Loucy (cell line): Measurements from ENCODE around the gene BEND4.

Experiments used
- H2AFZ ChIP-seq: fragments of 200-600 bp; sonication (generic); 2 replicates; pipeline ENCODE4 v1.6.0; 2016; ENCODE audit warnings: antibody characterized with exemption, mild to moderate bottlenecking, low read length, moderate library complexity
- H3F3A ChIP-seq: fragments of 200-600 bp; 2 replicates; pipeline ENCODE4 v1.6.0; 2016; ENCODE audit warnings: antibody characterized with exemption, low read depth, mild to moderate bottlenecking
- H3K27me3 ChIP-seq: fragments of 200-600 bp; sonication (generic); 2 replicates; pipeline ENCODE4 v1.6.1; 2014; ENCODE audit warnings: low read length, mild to moderate bottlenecking; ENCODE audit not compliant: insufficient read depth, poor library complexity, severe bottlenecking
- H3K36me3 ChIP-seq: fragments of 200-600 bp; sonication (generic); 2 replicates; pipeline ENCODE4 v1.6.1; 2016; ENCODE audit warnings: low read length; ENCODE audit not compliant: insufficient read depth
- H3K4me1 ChIP-seq: fragments of 200-600 bp; sonication (generic); 2 replicates; pipeline ENCODE4 v1.5.1; 2014; ENCODE audit warnings: low read length, mild to moderate bottlenecking; ENCODE audit not compliant: insufficient read depth, poor library complexity, severe bottlenecking
- H3K4me2 ChIP-seq: fragments of 200-600 bp; sonication (generic); 2 replicates; pipeline ENCODE4 v1.6.0; 2014; ENCODE audit warnings: antibody characterized with exemption, low read length, low read depth, mild to moderate bottlenecking; ENCODE audit not compliant: poor library complexity, severe bottlenecking
- H3K4me3 ChIP-seq: fragments of 200-600 bp; sonication (generic); 2 replicates; pipeline ENCODE4 v1.5.1; 2014; ENCODE audit warnings: low read length, mild to moderate bottlenecking, mixed read lengths; ENCODE audit not compliant: poor library complexity, severe bottlenecking
- H3K79me2 ChIP-seq: fragments of 200-600 bp; sonication (generic); 2 replicates; pipeline ENCODE4 v1.6.1; 2014; ENCODE audit warnings: low read length; ENCODE audit not compliant: insufficient read depth
- H3K9ac ChIP-seq: fragments of 200-600 bp; sonication (generic); 2 replicates; pipeline ENCODE4 v1.6.0; 2014; ENCODE audit warnings: mild to moderate bottlenecking, low read depth, low read length, moderate library complexity; ENCODE audit not compliant: poor library complexity, severe bottlenecking
- H3K9me2 ChIP-seq: fragments of 200-600 bp; sonication (generic); replicated peaks from 2 replicates; pipeline ENCODE4 v1.6.1; 2016; ENCODE audit warnings: low read depth, low read length, mixed read lengths
- H3K9me3 ChIP-seq: fragments of 200-600 bp; sonication (generic); 2 replicates; pipeline ENCODE4 v1.6.1; 2014; ENCODE audit warnings: mild to moderate bottlenecking, antibody characterized with exemption, low read length, low read depth; ENCODE audit not compliant: insufficient read depth
- H4K20me1 ChIP-seq: fragments of 200-600 bp; sonication (generic); 2 replicates; pipeline ENCODE4 v1.6.0; 2014; ENCODE audit warnings: antibody characterized with exemption, low read length, mild to moderate bottlenecking; ENCODE audit not compliant: insufficient read depth, poor library complexity, severe bottlenecking
- EZH2phosphoT487 ChIP-seq: fragments of 200-600 bp; IDR thresholded peaks from 2 replicates; pipeline ENCODE4 v1.6.1; 2018; ENCODE audit warnings: antibody characterized with exemption, mild to moderate bottlenecking, moderate library complexity, borderline replicate concordance
- TF ChIP-seq, protein P1 (sequence below): fragments of 200-600 bp; sonication (generic); conservative IDR thresholded peaks from 2 replicates; pipeline ENCODE4 v1.5.1; 2014; ENCODE audit warnings: mild to moderate bottlenecking, antibody characterized with exemption, low read length

The BEND4 gene

GRCh38 chr4:42104521-42104920 is 47.9 kb downstream of the BEND4 start:
- Histone ChIP-seq H3K79me2 (no peaks in the 10 kb centered on the region), H3K27me3 (no peaks in the 10 kb centered on the region), H3K9ac (no peak overlapping the region), H3K36me3 (no peaks in the 10 kb centered on the region), H4K20me1 (no peaks in the 10 kb centered on the region), H3K9me3 (no peaks in the 10 kb centered on the region), H3K9me2 (no peaks in the 10 kb centered on the region), H3K4me2 (no peak overlapping the region), H3K4me3 (no peak overlapping the region), H3F3A (no peaks in the 10 kb centered on the region), H2AFZ (no peak overlapping the region), H3K4me1 (no peaks in the 10 kb centered on the region)
- TF ChIP-seq, protein P1, sequence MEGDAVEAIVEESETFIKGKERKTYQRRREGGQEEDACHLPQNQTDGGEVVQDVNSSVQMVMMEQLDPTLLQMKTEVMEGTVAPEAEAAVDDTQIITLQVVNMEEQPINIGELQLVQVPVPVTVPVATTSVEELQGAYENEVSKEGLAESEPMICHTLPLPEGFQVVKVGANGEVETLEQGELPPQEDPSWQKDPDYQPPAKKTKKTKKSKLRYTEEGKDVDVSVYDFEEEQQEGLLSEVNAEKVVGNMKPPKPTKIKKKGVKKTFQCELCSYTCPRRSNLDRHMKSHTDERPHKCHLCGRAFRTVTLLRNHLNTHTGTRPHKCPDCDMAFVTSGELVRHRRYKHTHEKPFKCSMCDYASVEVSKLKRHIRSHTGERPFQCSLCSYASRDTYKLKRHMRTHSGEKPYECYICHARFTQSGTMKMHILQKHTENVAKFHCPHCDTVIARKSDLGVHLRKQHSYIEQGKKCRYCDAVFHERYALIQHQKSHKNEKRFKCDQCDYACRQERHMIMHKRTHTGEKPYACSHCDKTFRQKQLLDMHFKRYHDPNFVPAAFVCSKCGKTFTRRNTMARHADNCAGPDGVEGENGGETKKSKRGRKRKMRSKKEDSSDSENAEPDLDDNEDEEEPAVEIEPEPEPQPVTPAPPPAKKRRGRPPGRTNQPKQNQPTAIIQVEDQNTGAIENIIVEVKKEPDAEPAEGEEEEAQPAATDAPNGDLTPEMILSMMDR: no peak
- TF ChIP-seq EZH2phosphoT487: no peak

DNA sequence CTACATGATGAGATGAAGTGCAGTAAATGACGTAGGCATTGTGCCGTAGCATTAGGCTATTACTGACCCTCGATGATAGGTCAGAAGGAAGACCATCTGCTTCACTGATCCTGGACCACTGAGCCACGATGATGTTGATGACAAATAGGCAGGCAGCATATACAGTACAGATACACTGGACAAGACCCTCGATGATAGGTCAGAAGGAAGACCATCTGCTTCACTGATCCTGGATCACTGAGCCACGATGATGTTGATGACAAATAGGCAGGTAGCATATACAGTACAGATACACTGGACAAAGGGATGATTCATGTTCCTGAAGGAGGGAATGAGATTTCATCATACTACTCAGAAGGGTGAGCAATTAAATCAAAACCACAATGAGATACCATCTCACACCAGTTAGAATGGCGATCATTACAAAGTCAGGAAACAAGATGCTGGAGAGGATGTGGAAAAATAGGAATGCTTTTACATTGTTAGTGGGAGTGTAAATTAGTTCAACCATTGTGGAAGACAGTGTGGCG is 50.9 kb downstream of the BEND4 start:
- no peaks in the 10 kb centered on the region for H3K9me2 ChIP-seq
- no peaks in the 10 kb centered on the region for H3K9me3 ChIP-seq
- H3K79me2 ChIP-seq: no peaks in the 10 kb centered on the region
- TF ChIP-seq, protein P1: no peak
- TF ChIP-seq EZH2phosphoT487: no peak
- H3K36me3 ChIP-seq: no peaks in the 10 kb centered on the region
- H3K27me3 ChIP-seq: no peaks in the 10 kb centered on the region
- no peaks in the 10 kb centered on the region for H3K4me1 ChIP-seq
- no peak overlapping the region for H3K4me3 ChIP-seq
- no peak overlapping the region for H3K9ac ChIP-seq
- no peaks in the 10 kb centered on the region for H3F3A ChIP-seq
- no peak overlapping the region for H2AFZ ChIP-seq
- no peaks in the 10 kb centered on the region for H4K20me1 ChIP-seq
- no peak overlapping the region for H3K4me2 ChIP-seq

DNA sequence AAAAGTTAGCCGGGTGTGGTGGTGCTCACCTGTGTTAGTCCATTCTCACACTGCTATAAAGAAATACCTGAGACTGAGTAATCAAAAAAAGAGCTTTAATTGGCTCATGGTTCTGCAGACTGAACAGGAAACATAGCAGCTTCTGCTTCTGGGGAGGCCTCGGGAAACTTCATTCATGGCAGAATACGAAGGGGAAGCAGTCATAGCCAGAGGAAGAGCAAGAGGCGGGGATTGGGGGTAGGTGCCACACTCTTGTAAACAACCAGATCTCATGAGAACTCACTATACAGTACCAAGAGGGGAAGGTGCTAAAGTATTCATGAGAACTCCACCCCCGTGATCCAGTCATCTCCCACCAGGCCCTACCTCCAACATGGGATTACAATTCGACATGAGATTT is 64.1 kb downstream of the BEND4 start:
- H3K4me3 ChIP-seq: no peak overlapping the region
- H2AFZ ChIP-seq: no peak overlapping the region
- no peak overlapping the region for H3K4me2 ChIP-seq
- no peaks in the 10 kb centered on the region for H3K9me3 ChIP-seq
- no peaks in the 10 kb centered on the region for H3K79me2 ChIP-seq
- no peaks in the 10 kb centered on the region for H3F3A ChIP-seq
- no peaks in the 10 kb centered on the region for H3K27me3 ChIP-seq
- H3K9me2 ChIP-seq: no peaks in the 10 kb centered on the region
- H3K4me1 ChIP-seq: no peaks in the 10 kb centered on the region
- no peak for TF ChIP-seq EZH2phosphoT487
- TF ChIP-seq, protein P1: no peak
- H4K20me1 ChIP-seq: no peaks in the 10 kb centered on the region
- no peaks in the 10 kb centered on the region for H3K36me3 ChIP-seq
- H3K9ac ChIP-seq: no peak overlapping the region
